K562 (cell line): ENCODE data around the gene ABLIM2. TPM values are rescaled to one million over a fixed set of nuclear protein-coding genes. Genes with fewer than 3 reads are reported as not detected.

Source experiments
- ATAC-seq: fragments of 200-7000 bp; cut with Tn5 transposase; 3 replicates; pipeline ENCODE4 v1.9.1; 2020; ENCODE audit warnings: moderate library complexity
- BruUV-seq: library from RNA; stranded (reverse); fragments of 400-500 nt; replicated peaks from 2 replicates; lab custom pipeline; 2021; lab: Mats Ljungman, UMichigan
- CTCF ChIA-PET: fragments of 300-600 bp; formaldehyde crosslinking; extraction: SDS; loops from one replicate; lab custom pipeline; 2021; ENCODE audit warnings: low intra/inter-chr PET ratio; lab: Yijun Ruan, JAX
- POLR2A ChIA-PET: fragments of 300-600, 350-650 bp; sonication (Branson Sonifier 250); formaldehyde crosslinking; extraction: SDS; loops from one replicate; lab custom pipeline; 2021; ENCODE audit warnings: antibody characterized with exemption, inconsistent platforms; lab: Yijun Ruan, JAX
- DNase-seq, 4 experiments: peaks; one replicate each; pipeline versions ENCODE4 v3.0.0 to v3.0.0-alpha.2; 2011 to 2018; ENCODE audit warnings: low spot score in 3 of 4, mixed read lengths in 3 of 4; ENCODE audit errors: extremely low read depth in 1 of 4
- FAIRE-seq: peaks from 2 replicates; lab custom pipeline; 2011; peaks lifted over from hg19 to GRCh38; lab: Jason Lieb, UNC
- H2AFZ ChIP-seq: 2 replicates; pipeline ENCODE4 v1.6.0; 2011; ENCODE audit warnings: low read depth, low read length, control low read depth, inconsistent platforms
- H3K27ac ChIP-seq: fragments of 200-600 bp; 3 replicates; pipeline ENCODE4 v1.8.0; 2011; ENCODE audit warnings: low read depth, mild to moderate bottlenecking, control low read depth, inconsistent platforms, low read length, moderate library complexity, mixed read lengths; ENCODE audit errors: extremely low read depth
- H3K27me3 ChIP-seq, 2 experiments: fragments of 300-600 bp in 1 of 2; 2 replicates in 1 of 2; 3 replicates in 1 of 2; pipeline versions ENCODE4 v1.6.0 to v1.8.0; 2011; ENCODE audit warnings: inconsistent platforms in 2 of 2, low read length in 2 of 2, mild to moderate bottlenecking in 1 of 2, mixed read lengths in 1 of 2, moderate library complexity in 1 of 2; ENCODE audit not compliant: control insufficient read depth in 2 of 2, insufficient read depth in 2 of 2
- H3K36me3 ChIP-seq: fragments of 300-600 bp; 3 replicates; pipeline ENCODE4 v1.8.0; 2011; ENCODE audit warnings: mild to moderate bottlenecking, low read length, inconsistent platforms; ENCODE audit not compliant: control insufficient read depth, insufficient read depth
- H3K4me1 ChIP-seq, 2 experiments: fragments of 200-600 bp in 1 of 2; replicated peaks in 1 of 2; 2 replicates in 1 of 2; 3 replicates in 1 of 2; pipeline versions ENCODE4 v1.5.1 to v1.8.0; 2011; ENCODE audit warnings: inconsistent platforms in 2 of 2, low read length in 2 of 2, mild to moderate bottlenecking in 1 of 2, mixed read lengths in 1 of 2, moderate library complexity in 1 of 2; ENCODE audit not compliant: control insufficient read depth in 2 of 2, insufficient read depth in 2 of 2
- H3K4me2 ChIP-seq: 2 replicates; pipeline ENCODE4 v1.6.1; 2011; ENCODE audit warnings: low read length, control low read depth, inconsistent platforms, mixed read lengths; ENCODE audit not compliant: insufficient read depth
- H3K4me3 ChIP-seq: fragments of 200-600 bp; sonication (generic), shearing (Covaris generic); 2 replicates; pipeline ENCODE4 v1.5.1; 2016; ENCODE audit warnings: control low read depth, inconsistent platforms
- H3K79me2 ChIP-seq: fragments of 200-600 bp; 3 replicates; pipeline ENCODE4 v1.8.0; 2011; ENCODE audit warnings: low read length, inconsistent platforms; ENCODE audit not compliant: control insufficient read depth, insufficient read depth
- H3K9ac ChIP-seq, 2 experiments: 2 replicates each; pipeline versions ENCODE4 v1.6.0 to v1.6.1; 2011; ENCODE audit warnings: low read depth in 2 of 2, low read length in 2 of 2, control low read depth in 1 of 2, inconsistent platforms in 1 of 2, mild to moderate bottlenecking in 1 of 2, mixed read lengths in 1 of 2; ENCODE audit not compliant: insufficient read depth in 1 of 2
- H3K9me1 ChIP-seq: one replicate; pipeline ENCODE4 v1.6.0; 2011; ENCODE audit warnings: inconsistent platforms, mild to moderate bottlenecking, low read length, moderate library complexity; ENCODE audit not compliant: control insufficient read depth, insufficient read depth
- H3K9me3 ChIP-seq: replicated peaks from 2 replicates; pipeline ENCODE4 v1.5.1; 2011; ENCODE audit warnings: low read depth, low read length, inconsistent platforms; ENCODE audit not compliant: control insufficient read depth, insufficient read depth
- H4K20me1 ChIP-seq: replicated peaks from 2 replicates; pipeline ENCODE4 v1.6.1; 2011; ENCODE audit warnings: low read length, inconsistent platforms, mixed read lengths; ENCODE audit not compliant: control insufficient read depth, insufficient read depth
- ATF4 ChIP-seq: fragments of 450-650 bp; formaldehyde crosslinking; IDR thresholded peaks from 2 replicates; pipeline ENCODE4 v1.4.0; 2022; ENCODE audit warnings: mild to moderate bottlenecking, moderate library complexity
- CBX3 ChIP-seq, 2 experiments: IDR thresholded peaks; 1 replicate in 1 of 2; 2 replicates in 1 of 2; pipeline ENCODE4 v1.6.1; 2012; ENCODE audit warnings: inconsistent platforms in 2 of 2, low read length in 2 of 2, borderline replicate concordance in 1 of 2, control low read depth in 1 of 2
- GATA2 ChIP-seq: sonication (generic); formaldehyde crosslinking; IDR thresholded peaks from 2 replicates; pipeline ENCODE4 v1.4.0; 2020; ENCODE audit warnings: mild to moderate bottlenecking, missing genetic modification reagents
- GMEB1 ChIP-seq: fragments of 250-450 bp; sonication (Bioruptor Pico); IDR thresholded peaks from 2 replicates; pipeline ENCODE4 v1.4.0; 2020; ENCODE audit warnings: mild to moderate bottlenecking
- RHOXF2B ChIP-seq: fragments of 250-450 bp; sonication (Bioruptor Pico); conservative IDR thresholded peaks from 2 replicates; pipeline ENCODE4 v1.5.1; 2021
- SUPT5H ChIP-seq: fragments of 450-650 bp; IDR thresholded peaks from 2 replicates; pipeline ENCODE4 v1.6.1; 2016
- ZNF239 ChIP-seq: fragments of 250-450 bp; sonication (Bioruptor Pico); IDR thresholded peaks from 2 replicates; pipeline ENCODE4 v1.4.0; 2020; ENCODE audit warnings: mild to moderate bottlenecking
- WGBS: fragments of 100-300 bp; shearing (Covaris generic); methylation state at CpG from one replicate; pipeline ENCODE4 v1.1.6; 2016; ENCODE audit warnings: low coverage, mixed read lengths; ENCODE audit not compliant: insufficient coverage; ENCODE audit errors: missing lambda C conversion rate; 5-methylcytosine and 5-hydroxymethylcytosine counted together
- in situ Hi-C: fragments of 300-500 bp; cut with MboI; formaldehyde crosslinking; loops from 4 replicates; pipeline ENCODE4 v1.15.0; 2018; ENCODE audit warnings: inconsistent platforms, mixed read lengths
- intact Hi-C: fragments of 100-400 bp; cut with micrococcal nuclease; formaldehyde crosslinking; loops from 2 replicates; pipeline ENCODE4 v1.14.2; 2022
- polyA plus RNA-seq, 8 experiments: library from polyadenylated mRNA; depleted of rRNA in 4 of 8; stranded (reverse) in 5 of 8; unstranded in 3 of 8; fragments of >200 nt; fragmentation: Nextera tagmentation in 2 of 8; fragmentation: Illumina TruSeq in 1 of 8; extraction: Ambion mirVana in 2 of 8; extraction: Trizol in 1 of 8; gene quantifications; 2 replicates each; pipeline versions ENCODE4 v1.2.1 to v1.2.3, GENCODE V29; 2011 to 2014; ENCODE audit warnings: inconsistent platforms in 1 of 8, missing spikeins in 1 of 8
- total RNA-seq, 7 experiments: library from RNA; depleted of rRNA in 6 of 7; stranded (reverse); fragments of >200 nt in 6 of 7; fragmentation: Illumina TruSeq in 2 of 7; extraction: Trizol in 2 of 7; gene quantifications; 2 replicates each; pipeline versions ENCODE4 v1.2.1 to v1.2.3, GENCODE V29; 2011 to 2021; ENCODE audit warnings: low replicate concordance in 1 of 7

The ABLIM2 gene
- total and polyA plus RNA-seq, 9 of the 15 experiments (the other 6 are each of a cell fraction or from before 2014, with no cell fraction given): not detected

- TF ChIP-seq CBX3 (IDR thresholded peaks at IDR 0.05; ENCODE audit: borderline replicate concordance in 1 of 2, low read length in 2 of 2) (no peak), GMEB1 (CRISPR knock-in tag) (no peak)
Observed at GRCh38 chr4:7950301-7951092, 208.1 kb downstream of the ABLIM2 start (continued).

GRCh38 chr4:7949759-7950158 is 208.9 kb downstream of the ABLIM2 start:
- Histone ChIP-seq H3K27ac (no peak overlapping the region), H3K36me3 (no peaks in the 10 kb centered on the region), H3K9me1 (no peaks in the 10 kb centered on the region), H2AFZ (no peak overlapping the region), H3K4me2 (no peak overlapping the region), H3K4me1 (no peaks in the 10 kb centered on the region), H3K4me3 (no peak overlapping the region), H3K9ac (no peak overlapping the region), H3K27me3 (0 out of 5 replicates have a peak, but pooled peaks cover 0 to 14% of the 10 kb centered on the region in 2 experiments), H3K79me2 (no peaks in the 10 kb centered on the region), H3K9me3 (no peaks in the 10 kb centered on the region), H4K20me1 (no peaks in the 10 kb centered on the region; the same call in 1 of the 2 replicates)
- intact Hi-C loops (no loop called here), in situ Hi-C loops (no loop called here)
- DNase-seq: no peak
- CTCF ChIA-PET: interaction anchor here (0.6 kb wide), 1 partner anchor 145 kb away, joined by 3 read pairs; no protein-coding TSS in a partner anchor
- no peak for ATAC-seq
- BruUV-seq: no TSS peak
- 0% methylated on average over 4 of the region's 4 CpGs for WGBS
- no peak for FAIRE-seq
- TF ChIP-seq SUPT5H: no peak
- no peak for TF ChIP-seq ZNF239 (CRISPR knock-in tag)
- no peak for TF ChIP-seq RHOXF2B
- no peak for TF ChIP-seq GATA2 (CRISPR knock-in tag)
- TF ChIP-seq ATF4 (CRISPR knock-in tag): no peak
- POLR2A ChIA-PET: interaction anchor here (1.1 kb wide), 1 partner anchor 11 kb away, joined by 3 read pairs; no protein-coding TSS in a partner anchor
